ENCODE measurements around the gene SMIM27.

- TF ChIP-seq ZNF274 (IDR thresholded peaks at IDR 0.05; ENCODE audit: low read depth, low read length): no peak
- TF ChIP-seq YY1 (IDR thresholded peaks at IDR 0.05; ENCODE audit: insufficient read depth, insufficient read length): no peak
- TF ChIP-seq SUZ12 (IDR thresholded peaks at IDR 0.05; ENCODE audit: extremely low read depth, insufficient read depth, insufficient read length): no peak
Measured at GRCh38 chr9:32579706-32580331, 27.7 kb downstream of the SMIM27 start.
